HepG2 (cell line): ENCODE results near the gene LUC7L. TPM values are rescaled to one million over a fixed set of nuclear protein-coding genes. Genes with fewer than 3 reads are reported as not detected.

ENCODE experiments used
- ATAC-seq: fragments of 200-7000 bp; cut with Tn5 transposase; 3 replicates; pipeline ENCODE4 v1.9.1; 2020; ENCODE audit warnings: mild to moderate bottlenecking, moderate library complexity
- BruUV-seq: library from RNA; stranded (reverse); fragments of 400-500 nt; replicated peaks from 2 replicates; lab custom pipeline; 2021; lab: Mats Ljungman, UMichigan
- CTCF ChIA-PET: fragments of 300-600 bp; formaldehyde crosslinking; extraction: SDS; loops from one replicate; lab custom pipeline; 2021; ENCODE audit warnings: low total read pairs, inconsistent platforms, low intra/inter-chr PET ratio; lab: Yijun Ruan, JAX
- POLR2A ChIA-PET: fragments of 350-600 bp; sonication (Branson Sonifier 250); formaldehyde crosslinking; loops from one replicate; lab custom pipeline; 2020; ENCODE audit warnings: antibody characterized with exemption, inconsistent platforms; lab: Yijun Ruan, JAX
- DNase-seq: peaks from one replicate; pipeline ENCODE4 v3.0.0-alpha.2; 2015; ENCODE audit warnings: low spot score
- FAIRE-seq: peaks from 3 replicates; lab custom pipeline; 2011; peaks lifted over from hg19 to GRCh38; lab: Jason Lieb, UNC
- H2AFZ ChIP-seq: one replicate; pipeline ENCODE4 v1.6.1; 2011; ENCODE audit warnings: low read length, inconsistent platforms
- H3K27ac ChIP-seq: fragments of 300-600 bp; 3 replicates; pipeline ENCODE4 v1.8.0; 2011; ENCODE audit warnings: mixed run types, mild to moderate bottlenecking, mixed read lengths, low read length, inconsistent platforms; ENCODE audit not compliant: insufficient read depth; ENCODE audit errors: extremely low read length
- H3K27me3 ChIP-seq, 2 experiments: fragments of 200-600 bp in 1 of 2; 2 replicates in 1 of 2; 3 replicates in 1 of 2; pipeline versions ENCODE4 v1.6.0 to v1.8.0; 2011; ENCODE audit warnings: low read length in 2 of 2, mild to moderate bottlenecking in 2 of 2, moderate library complexity in 2 of 2, inconsistent platforms in 1 of 2; ENCODE audit not compliant: insufficient read depth in 2 of 2, control insufficient read depth in 1 of 2
- H3K36me3 ChIP-seq, 2 experiments: fragments of 200-600 bp in 1 of 2; replicated peaks in 1 of 2; 2 replicates in 1 of 2; 3 replicates in 1 of 2; pipeline versions ENCODE4 v1.5.1 to v1.8.0; 2011; ENCODE audit warnings: low read length in 2 of 2, inconsistent platforms in 1 of 2; ENCODE audit not compliant: insufficient read depth in 2 of 2, control insufficient read depth in 1 of 2
- H3K4me1 ChIP-seq: 2 replicates; pipeline ENCODE4 v1.5.1; 2012; ENCODE audit warnings: low read length, inconsistent platforms; ENCODE audit not compliant: insufficient read depth
- H3K4me2 ChIP-seq: 2 replicates; pipeline ENCODE4 v1.6.0; 2011; ENCODE audit warnings: low read depth, low read length, inconsistent platforms
- H3K4me3 ChIP-seq, 3 experiments: fragments of 200-600 bp in 1 of 3; sonication (generic), shearing (Covaris generic) in 1 of 3; replicated peaks in 1 of 3; 2 replicates each; pipeline ENCODE4 v1.5.1; 2011 to 2016; ENCODE audit warnings: low read length in 3 of 3, inconsistent platforms in 2 of 3, low read depth in 2 of 3, mild to moderate bottlenecking in 2 of 3, control low read depth in 1 of 3, mixed read lengths in 1 of 3; ENCODE audit not compliant: insufficient read depth in 1 of 3
- H3K79me2 ChIP-seq: one replicate; pipeline ENCODE4 v1.6.1; 2011; ENCODE audit warnings: low read length, inconsistent platforms; ENCODE audit not compliant: insufficient read depth
- H3K9ac ChIP-seq: 2 replicates; pipeline ENCODE4 v1.6.0; 2011; ENCODE audit warnings: mild to moderate bottlenecking, low read depth, low read length, inconsistent platforms; ENCODE audit not compliant: insufficient read depth
- H3K9me3 ChIP-seq: 2 replicates; pipeline ENCODE4 v1.5.1; 2012; ENCODE audit warnings: mild to moderate bottlenecking, low read length
- H4K20me1 ChIP-seq: 2 replicates; pipeline ENCODE4 v1.6.0; 2011; ENCODE audit warnings: inconsistent platforms, mild to moderate bottlenecking, low read length, moderate library complexity; ENCODE audit not compliant: insufficient read depth
- CENPX ChIP-seq: sonication (generic); formaldehyde crosslinking; IDR thresholded peaks from 2 replicates; pipeline ENCODE4 v1.9.0; 2021; ENCODE audit warnings: mild to moderate bottlenecking, missing genetic modification reagents, moderate library complexity
- ELF1 ChIP-seq: sonication (generic); formaldehyde crosslinking; IDR thresholded peaks from 2 replicates; pipeline ENCODE4 v1.4.0; 2020; ENCODE audit warnings: missing genetic modification reagents
- GABPB1 ChIP-seq: IDR thresholded peaks from 2 replicates; pipeline ENCODE4 v1.6.1; 2016; ENCODE audit warnings: mild to moderate bottlenecking, missing genetic modification reagents, moderate library complexity, missing compliant biosample characterization
- MED13 ChIP-seq: sonication (generic); formaldehyde crosslinking; IDR thresholded peaks from 2 replicates; pipeline ENCODE4 v1.5.0; 2020; ENCODE audit warnings: missing genetic modification reagents
- MYC ChIP-seq: sonication (generic); formaldehyde crosslinking; IDR thresholded peaks from 2 replicates; pipeline ENCODE4 v1.9.0; 2021; ENCODE audit warnings: missing genetic modification reagents, borderline replicate concordance
- TCF12 ChIP-seq, 2 experiments: fragments of 450-650 bp in 1 of 2; sonication (generic) in 1 of 2; formaldehyde crosslinking in 1 of 2; IDR thresholded peaks; 2 replicates each; pipeline versions ENCODE4 v1.6.1 to v1.8.0; 2017 to 2022; ENCODE audit warnings: antibody characterized with exemption in 1 of 2, mild to moderate bottlenecking in 1 of 2, missing genetic modification reagents in 1 of 2, moderate library complexity in 1 of 2
- ZFP36L1 ChIP-seq: sonication (generic); formaldehyde crosslinking; IDR thresholded peaks from 2 replicates; pipeline ENCODE4 v1.8.0; 2022; ENCODE audit warnings: mild to moderate bottlenecking, missing genetic modification reagents, moderate library complexity
- ZIK1 ChIP-seq: sonication (generic); formaldehyde crosslinking; IDR thresholded peaks from 2 replicates; pipeline ENCODE4 v1.5.0; 2020; ENCODE audit warnings: mild to moderate bottlenecking, low read depth, missing genetic modification reagents, borderline replicate concordance
- ZNF30 ChIP-seq: sonication (generic); formaldehyde crosslinking; IDR thresholded peaks from 2 replicates; pipeline ENCODE4 v1.5.0; 2020; ENCODE audit warnings: mild to moderate bottlenecking, missing genetic modification reagents
- ZNF75D ChIP-seq: sonication (generic); formaldehyde crosslinking; IDR thresholded peaks from 2 replicates; pipeline ENCODE4 v1.8.1; 2023; ENCODE audit warnings: missing genetic modification reagents, mild to moderate bottlenecking, borderline replicate concordance
- WGBS: methylation state at CpG from one replicate; pipeline ENCODE4 v1.1.6; 2017; ENCODE audit warnings: low lambda C conversion rate; 5-methylcytosine and 5-hydroxymethylcytosine counted together
- in situ Hi-C: cut with HindIII; loops from 2 replicates; pipeline ENCODE4 v1.10.0; 2017; ENCODE audit warnings: low pct_unique_long_range_greater_than_20kb; ENCODE audit not compliant: extremely low pct_ligation_motif_present
- intact Hi-C: fragments of 100-400 bp; cut with micrococcal nuclease; formaldehyde crosslinking; loops from one replicate; pipeline ENCODE4 v1.10.0; 2022; ENCODE audit not compliant: unreplicated experiment
- polyA plus RNA-seq, 8 experiments: library from polyadenylated mRNA; depleted of rRNA in 3 of 8; stranded (reverse) in 7 of 8; unstranded in 1 of 8; fragments of >200 nt; fragmentation: Illumina TruSeq in 4 of 8; extraction: Trizol in 4 of 8; gene quantifications; 2 replicates each; pipeline versions ENCODE4 v1.2.1 to v1.2.3, GENCODE V29; 2011 to 2016; ENCODE audit warnings: low read depth in 4 of 8, missing spikeins in 1 of 8, mixed read lengths in 1 of 8; ENCODE audit not compliant: insufficient read depth in 1 of 8
- total RNA-seq, 5 experiments: library from RNA; depleted of rRNA; stranded (reverse); fragments of >200 nt; fragmentation: Illumina TruSeq; extraction: Trizol; gene quantifications; 2 replicates each; pipeline ENCODE4 v1.2.3, GENCODE V29; 2016; ENCODE audit warnings: low read depth in 1 of 5
- TF ChIP-seq, protein P1 (sequence below): sonication (generic); formaldehyde crosslinking; IDR thresholded peaks from 2 replicates; pipeline ENCODE4 v1.9.0; 2021; ENCODE audit warnings: missing genetic modification reagents, borderline replicate concordance
- TF ChIP-seq, protein P2 (sequence below): sonication (generic); formaldehyde crosslinking; IDR thresholded peaks from 2 replicates; pipeline ENCODE4 v1.9.0; 2021; ENCODE audit warnings: missing genetic modification reagents, mild to moderate bottlenecking, borderline replicate concordance

Gene LUC7L
- total and polyA plus RNA-seq, 2 of the 13 experiments (the other 11 are each of a cell fraction or from before 2014, with no cell fraction given): 48.7 to 56.9 TPM

DNA sequence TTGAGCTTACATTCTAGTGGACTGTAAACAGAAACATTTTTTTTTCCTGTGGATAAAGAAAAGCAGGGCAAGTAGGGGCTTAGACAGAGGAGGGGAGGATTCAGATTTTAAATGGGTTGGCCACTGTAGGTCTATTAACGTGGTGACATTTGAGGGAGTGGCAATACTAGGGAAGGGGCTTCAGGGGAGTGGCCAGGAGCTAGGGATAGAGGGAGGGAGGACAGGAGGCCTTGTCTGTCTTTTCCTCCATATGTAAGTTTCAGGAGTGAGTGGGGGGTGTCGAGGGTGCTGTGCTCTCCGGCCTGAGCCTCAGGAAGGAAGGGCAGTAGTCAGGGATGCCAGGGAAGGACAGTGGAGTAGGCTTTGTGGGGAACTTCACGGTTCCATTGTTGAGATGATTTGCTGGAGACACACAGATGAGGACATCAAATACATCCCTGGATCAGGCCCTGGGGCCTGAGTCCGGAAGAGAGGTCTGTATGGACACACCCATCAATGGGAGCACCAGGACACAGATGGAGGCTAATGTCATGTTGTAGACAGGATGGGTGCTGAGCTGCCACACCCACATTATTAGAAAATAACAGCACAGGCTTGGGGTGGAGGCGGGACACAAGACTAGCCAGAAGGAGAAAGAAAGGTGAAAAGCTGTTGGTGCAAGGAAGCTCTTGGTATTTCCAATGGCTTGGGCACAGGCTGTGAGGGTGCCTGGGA, 70.0 kb downstream of the LUC7L start:
- no peaks in the 10 kb centered on the region for H3K79me2 ChIP-seq
- no TSS peak for BruUV-seq
- H3K4me1 ChIP-seq: peaks cover 20% of the 10 kb centered on the region
- no peaks in the 10 kb centered on the region for H3K9me3 ChIP-seq
- ChIA-PET POLR2A (interaction anchor here (0.6 kb wide), 1 partner anchor 15 kb away, joined by 4 read pairs; no protein-coding TSS in a partner anchor), CTCF (no interaction called here)
- no peaks in the 10 kb centered on the region for H3K36me3 ChIP-seq
- H4K20me1 ChIP-seq: no peaks in the 10 kb centered on the region
- FAIRE-seq: no peak
- no peak overlapping the region for H2AFZ ChIP-seq
- no peak overlapping the region for H3K4me2 ChIP-seq
- no peak for DNase-seq
- H3K4me3 ChIP-seq: no peak overlapping the region
- H3K27ac ChIP-seq: no peak overlapping the region
- no peak for ATAC-seq
- in situ Hi-C loops: no loop called here
- no peak for TF ChIP-seq ZNF30
- no peak for TF ChIP-seq ZFP36L1 (CRISPR knock-in tag)
- no peak for TF ChIP-seq ELF1
- no peak for TF ChIP-seq MYC (CRISPR knock-in tag)
- TF ChIP-seq CENPX (CRISPR knock-in tag): no peak
- TF ChIP-seq ZIK1: no peak
- TF ChIP-seq, protein P1, sequence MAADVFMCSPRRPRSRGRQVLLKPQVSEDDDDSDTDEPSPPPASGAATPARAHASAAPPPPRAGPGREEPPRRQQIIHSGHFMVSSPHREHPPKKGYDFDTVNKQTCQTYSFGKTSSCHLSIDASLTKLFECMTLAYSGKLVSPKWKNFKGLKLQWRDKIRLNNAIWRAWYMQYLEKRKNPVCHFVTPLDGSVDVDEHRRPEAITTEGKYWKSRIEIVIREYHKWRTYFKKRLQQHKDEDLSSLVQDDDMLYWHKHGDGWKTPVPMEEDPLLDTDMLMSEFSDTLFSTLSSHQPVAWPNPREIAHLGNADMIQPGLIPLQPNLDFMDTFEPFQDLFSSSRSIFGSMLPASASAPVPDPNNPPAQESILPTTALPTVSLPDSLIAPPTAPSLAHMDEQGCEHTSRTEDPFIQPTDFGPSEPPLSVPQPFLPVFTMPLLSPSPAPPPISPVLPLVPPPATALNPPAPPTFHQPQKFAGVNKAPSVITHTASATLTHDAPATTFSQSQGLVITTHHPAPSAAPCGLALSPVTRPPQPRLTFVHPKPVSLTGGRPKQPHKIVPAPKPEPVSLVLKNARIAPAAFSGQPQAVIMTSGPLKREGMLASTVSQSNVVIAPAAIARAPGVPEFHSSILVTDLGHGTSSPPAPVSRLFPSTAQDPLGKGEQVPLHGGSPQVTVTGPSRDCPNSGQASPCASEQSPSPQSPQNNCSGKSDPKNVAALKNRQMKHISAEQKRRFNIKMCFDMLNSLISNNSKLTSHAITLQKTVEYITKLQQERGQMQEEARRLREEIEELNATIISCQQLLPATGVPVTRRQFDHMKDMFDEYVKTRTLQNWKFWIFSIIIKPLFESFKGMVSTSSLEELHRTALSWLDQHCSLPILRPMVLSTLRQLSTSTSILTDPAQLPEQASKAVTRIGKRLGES (CRISPR knock-in tag): no peak
- no peak for TF ChIP-seq TCF12 (IDR thresholded peaks at IDR 0.05)
- TF ChIP-seq TCF12 (CRISPR knock-in tag; IDR thresholded peaks at IDR 0.05): no peak
- no peak for TF ChIP-seq MED13
- no peak for TF ChIP-seq ZNF75D (CRISPR knock-in tag)
- no peak for TF ChIP-seq GABPB1
- TF ChIP-seq, protein P2, sequence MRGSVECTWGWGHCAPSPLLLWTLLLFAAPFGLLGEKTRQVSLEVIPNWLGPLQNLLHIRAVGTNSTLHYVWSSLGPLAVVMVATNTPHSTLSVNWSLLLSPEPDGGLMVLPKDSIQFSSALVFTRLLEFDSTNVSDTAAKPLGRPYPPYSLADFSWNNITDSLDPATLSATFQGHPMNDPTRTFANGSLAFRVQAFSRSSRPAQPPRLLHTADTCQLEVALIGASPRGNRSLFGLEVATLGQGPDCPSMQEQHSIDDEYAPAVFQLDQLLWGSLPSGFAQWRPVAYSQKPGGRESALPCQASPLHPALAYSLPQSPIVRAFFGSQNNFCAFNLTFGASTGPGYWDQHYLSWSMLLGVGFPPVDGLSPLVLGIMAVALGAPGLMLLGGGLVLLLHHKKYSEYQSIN (CRISPR knock-in tag): no peak
- H3K9ac ChIP-seq: no peak overlapping the region
- peaks cover 2 to 49% of the 10 kb centered on the region in 2 experiments for H3K27me3 ChIP-seq
- intact Hi-C loops: no loop called here
- WGBS: 11% methylated on average over 6 of the region's 6 CpGs
